Brain microvascular endothelial cell (primary cell): ENCODE results near the gene NDUFV3.

Experiments used
- DNase-seq: peaks from one replicate; pipeline ENCODE4 v3.0.0-alpha.2; 2020
- H3K27ac ChIP-seq: fragments of 250-450 bp; sonication (Bioruptor Pico); 2 replicates; pipeline ENCODE4 v1.5.1; 2020; ENCODE audit warnings: mild to moderate bottlenecking, moderate library complexity
- H3K27me3 ChIP-seq: fragments of 250-450 bp; sonication (Bioruptor Pico); replicated peaks from 2 replicates; pipeline ENCODE4 v1.5.1; 2020; ENCODE audit warnings: mild to moderate bottlenecking
- H3K36me3 ChIP-seq: fragments of 250-450 bp; sonication (Bioruptor Pico); replicated peaks from 2 replicates; pipeline ENCODE4 v1.5.1; 2020; ENCODE audit warnings: mild to moderate bottlenecking
- H3K4me3 ChIP-seq: 2 replicates; pipeline ENCODE4 v1.5.1; 2011; ENCODE audit warnings: low read depth, mild to moderate bottlenecking, control low read depth, low read length, moderate library complexity
- CTCF ChIP-seq: IDR thresholded peaks from 2 replicates; pipeline ENCODE4 v1.5.1; 2011; ENCODE audit warnings: low read depth, mild to moderate bottlenecking, moderate library complexity, low read length, control low read depth, inconsistent platforms; ENCODE audit errors: missing control alignments
- in situ Hi-C: cut with HindIII; loops from 2 replicates; pipeline ENCODE4 v1.10.0; 2017; ENCODE audit warnings: low sequenced_read_pairs, low pct_ligation_motif_present

NDUFV3 gene

GRCh38 chr21:42918291-42918690, 25.2 kb downstream of the NDUFV3 start:
- TF ChIP-seq CTCF = no peak
- H3K36me3 ChIP-seq = no peaks in the 10 kb centered on the region
- no peak overlapping the region for H3K4me3 ChIP-seq
- no peaks in the 10 kb centered on the region for H3K27me3 ChIP-seq
- in situ Hi-C loops = no loop called here
- DNase-seq = no peak
- no peak overlapping the region for H3K27ac ChIP-seq

- in situ Hi-C loops = no loop called here
- no peak overlapping the region for H3K27ac ChIP-seq
- no peak for TF ChIP-seq CTCF
- no peaks in the 10 kb centered on the region for H3K27me3 ChIP-seq
- H3K36me3 ChIP-seq = no peaks in the 10 kb centered on the region
- no peak overlapping the region for H3K4me3 ChIP-seq
- DNase-seq = no peak
These were observed 28.8 kb downstream of the NDUFV3 start for GRCh38 chr21:42921927-42922326.

- no peak overlapping the region for H3K4me3 ChIP-seq
- H3K27ac ChIP-seq = no peak overlapping the region
- no peaks in the 10 kb centered on the region for H3K36me3 ChIP-seq
- DNase-seq = no peak
- no peak for TF ChIP-seq CTCF
- in situ Hi-C loops = no loop called here
- no peaks in the 10 kb centered on the region for H3K27me3 ChIP-seq
These were observed 29.8 kb downstream of the NDUFV3 start for GRCh38 chr21:42922918-42923317.

- Histone ChIP-seq H3K27ac (no peak overlapping the region), H3K36me3 (no peaks in the 10 kb centered on the region), H3K4me3 (no peak overlapping the region), H3K27me3 (no peaks in the 10 kb centered on the region)
- peak; percentile 85 for TF ChIP-seq CTCF
- peak; percentile 77 for DNase-seq
- in situ Hi-C loops = no loop called here
These were observed 30.7 kb downstream of the NDUFV3 start for GRCh38 chr21:42923553-42924432.

- in situ Hi-C loops = no loop called here
- Histone ChIP-seq H3K27ac (no peak overlapping the region), H3K27me3 (no peaks in the 10 kb centered on the region), H3K36me3 (no peaks in the 10 kb centered on the region), H3K4me3 (no peak overlapping the region)
- TF ChIP-seq CTCF = no peak
- DNase-seq = no peak
These were observed 31.3 kb downstream of the NDUFV3 start for GRCh38 chr21:42924433-42924751.
